Measurements from ENCODE around the gene MOB3C. TPM values are rescaled to one million over a fixed set of nuclear protein-coding genes. Genes with fewer than 3 reads are reported as not detected.

The MOB3C gene
- total and polyA plus RNA-seq, 2 of the 4 experiments (the other 2 are of a cell fraction), result 7.3 to 9.0 TPM

- intact Hi-C loops (cut with micrococcal nuclease) (no loop called here), in situ Hi-C loops (cut with MboI; ENCODE audit: low sequenced_read_pairs) (no loop called here), dilution Hi-C loops (cut with HindIII; ENCODE audit: low sequenced_read_pairs, unreplicated experiment) (no loop called here)
- DNase-seq (no peak), ATAC-seq (ENCODE audit: low read depth) (no peak)
- H2AK5ac ChIP-seq (ENCODE audit: low read depth, low read length), result no peak overlapping the region
- no peaks in the 10 kb centered on the region for H3K79me1 ChIP-seq (ENCODE audit: low read depth in 1 of 2, low read length in 2 of 2)
- H4K8ac ChIP-seq (ENCODE audit: low read depth in 2 of 2, low read length in 2 of 2), result no peak overlapping the region
- no peak overlapping the region for H3K9ac ChIP-seq (ENCODE audit: low read depth, low read length)
- no peak overlapping the region for H3K4me2 ChIP-seq (ENCODE audit: low read depth, low read length)
- no peaks in the 10 kb centered on the region; the same call in 1 of the 2 replicates for H3K9me1 ChIP-seq (ENCODE audit: insufficient read depth, low read length)
- ChIA-PET POLR2A (ENCODE audit: unreplicated experiment) (no interaction called here), CTCF (no interaction called here)
- H3K36me3 ChIP-seq (ENCODE audit: control insufficient read depth, insufficient read depth, low read length), result peaks cover 31% of the 10 kb centered on the region
- no TSS peak for BruUV-seq (replicated peaks)
- no peak overlapping the region for H3K4ac ChIP-seq (ENCODE audit: low read depth, low read length)
- no peak overlapping the region for H3K27ac ChIP-seq (ENCODE audit: insufficient read depth, low read length)
- H2BK120ac ChIP-seq (ENCODE audit: low read depth, low read length), result no peak overlapping the region
- H3K4me1 ChIP-seq (ENCODE audit: control insufficient read depth, insufficient read depth, low read length), result no peaks in the 10 kb centered on the region
- no peak overlapping the region for H2BK15ac ChIP-seq (ENCODE audit: low read depth, low read length)
- no peaks in the 10 kb centered on the region for H4K20me1 ChIP-seq (ENCODE audit: insufficient read depth, low read length)
- no peak overlapping the region for H2AK9ac ChIP-seq (replicated peaks; ENCODE audit: low read depth, low read length, poor library complexity)
- H3K56ac ChIP-seq (ENCODE audit: extremely low read depth, insufficient read depth, low read length), result no peak overlapping the region
- H3K14ac ChIP-seq (replicated peaks; ENCODE audit: low read depth, low read length), result no peak overlapping the region
- H2BK20ac ChIP-seq (ENCODE audit: low read depth, low read length), result no peak overlapping the region
- H3K23ac ChIP-seq (ENCODE audit: low read depth, low read length), result no peak overlapping the region
- H2BK5ac ChIP-seq (ENCODE audit: low read depth, low read length, poor library complexity, severe bottlenecking), result no peak overlapping the region
- no peak overlapping the region for H4K91ac ChIP-seq (ENCODE audit: insufficient read depth, low read depth, low read length)
- H3K4me3 ChIP-seq (ENCODE audit: insufficient read depth, low read depth, low read length), result no peak overlapping the region
- no peak for TF ChIP-seq SMC3 (IDR thresholded peaks at IDR 0.05; ENCODE audit: low read depth, low read length)
- no peak for TF ChIP-seq RAD21 (IDR thresholded peaks at IDR 0.05; ENCODE audit: low read length)
- TF ChIP-seq MAZ (IDR thresholded peaks at IDR 0.05; ENCODE audit: borderline replicate concordance, low read depth, low read length), result no peak
- TF ChIP-seq CTCF (conservative IDR thresholded peaks at IDR 0.05; ENCODE audit: low read depth, low read length), result no peak
- no peak for TF ChIP-seq ELK1 (IDR thresholded peaks at IDR 0.05; ENCODE audit: borderline replicate concordance, low read depth, low read length)
- TF ChIP-seq RCOR1 (IDR thresholded peaks at IDR 0.05; ENCODE audit: insufficient replicate concordance, low read length), result no peak
- TF ChIP-seq CEBPB (IDR thresholded peaks at IDR 0.05; ENCODE audit: low read depth, low read length), result no peak
- TF ChIP-seq CHD1 (IDR thresholded peaks at IDR 0.05; ENCODE audit: low read depth, low read length), result no peak
- TF ChIP-seq MAFK (IDR thresholded peaks at IDR 0.05; ENCODE audit: low read depth, low read length), result no peak
- no peak for TF ChIP-seq RFX5 (IDR thresholded peaks at IDR 0.05; ENCODE audit: low read depth, low read length)
- TF ChIP-seq POLR2A (IDR thresholded peaks at IDR 0.05; ENCODE audit: low read depth, low read length), result no peak
- no peak for TF ChIP-seq NFE2L2 (IDR thresholded peaks at IDR 0.05; ENCODE audit: low read depth, low read length)
- no peak for TF ChIP-seq USF2 (IDR thresholded peaks at IDR 0.05; ENCODE audit: low read depth, low read length)
- TF ChIP-seq MXI1 (IDR thresholded peaks at IDR 0.05; ENCODE audit: borderline replicate concordance, low read depth, low read length), result no peak
- H3K27me3 ChIP-seq (ENCODE audit: control insufficient read depth, insufficient read depth, low read length), result no peaks in the 10 kb centered on the region; the same call in none of the 2 replicates
- no peak overlapping the region for H4K5ac ChIP-seq (ENCODE audit: low read depth, low read length)
- H3K9me3 ChIP-seq (ENCODE audit: control insufficient read depth, insufficient read depth, low read length), result no peaks in the 10 kb centered on the region
- no peak overlapping the region for H2AFZ ChIP-seq (replicated peaks; ENCODE audit: low read length, poor library complexity)
- 85% methylated on average over 12 of the region's 20 CpGs; no CpG with 5 or more reads in 1 of the 2 experiments for WGBS, 2 experiments (ENCODE audit: extremely low coverage in 2 of 2, insufficient read length in 1 of 2)
- H3K18ac ChIP-seq (ENCODE audit: low read depth, low read length), result no peak overlapping the region
Measured at GRCh38 chr1:46558141-46558963, 58.3 kb downstream of the MOB3C start.

Measured in IMR-90 (cell line).